ENCODE data around the gene NUCB1.
A peak's percentile ranks its signal among the peaks of the same experiment; 100 is the strongest.

Gene NUCB1

DNA sequence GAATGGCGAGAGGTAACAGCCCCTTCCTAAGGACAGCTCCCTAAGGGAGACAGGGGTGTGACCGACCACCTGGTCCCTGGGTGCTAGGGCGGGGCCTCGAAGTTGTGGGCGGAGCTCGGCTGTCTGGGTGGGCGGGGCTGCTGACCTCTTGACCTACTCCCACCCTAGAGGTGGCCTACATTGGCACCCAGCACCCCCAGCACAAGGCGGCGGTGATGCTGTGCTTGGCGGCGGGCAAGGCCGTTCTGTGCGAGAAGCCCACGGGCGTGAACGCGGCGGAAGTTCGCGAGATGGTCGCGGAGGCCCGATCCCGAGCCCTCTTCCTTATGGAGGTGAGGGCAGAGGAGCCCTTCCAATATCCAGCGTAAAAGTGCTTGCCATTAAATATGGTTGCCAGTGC, 35.8 kb downstream of the NUCB1 start:
- DNase-seq (ENCODE audit: low read depth): no peak

DNA sequence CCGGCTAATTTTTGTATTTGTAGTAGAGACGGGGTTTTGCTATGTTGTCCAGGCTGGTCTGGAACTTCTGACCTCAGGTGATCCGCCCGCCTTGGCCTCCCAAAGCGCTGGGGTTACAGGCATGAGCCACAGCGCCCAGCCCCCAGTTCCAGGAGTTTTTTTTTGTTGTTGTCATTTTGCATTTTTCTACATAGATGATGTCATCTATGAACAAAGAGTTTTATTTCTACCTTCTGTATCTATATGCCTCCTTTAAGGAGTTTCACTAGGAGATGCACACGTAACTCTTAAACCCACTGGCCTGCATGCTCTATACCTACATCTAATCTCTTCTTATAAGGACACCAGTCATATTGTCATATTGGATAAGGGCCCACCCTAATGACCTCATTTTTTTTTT, 38.1 kb downstream of the NUCB1 start:
- no peak for DNase-seq (ENCODE audit: low read depth)

DNA sequence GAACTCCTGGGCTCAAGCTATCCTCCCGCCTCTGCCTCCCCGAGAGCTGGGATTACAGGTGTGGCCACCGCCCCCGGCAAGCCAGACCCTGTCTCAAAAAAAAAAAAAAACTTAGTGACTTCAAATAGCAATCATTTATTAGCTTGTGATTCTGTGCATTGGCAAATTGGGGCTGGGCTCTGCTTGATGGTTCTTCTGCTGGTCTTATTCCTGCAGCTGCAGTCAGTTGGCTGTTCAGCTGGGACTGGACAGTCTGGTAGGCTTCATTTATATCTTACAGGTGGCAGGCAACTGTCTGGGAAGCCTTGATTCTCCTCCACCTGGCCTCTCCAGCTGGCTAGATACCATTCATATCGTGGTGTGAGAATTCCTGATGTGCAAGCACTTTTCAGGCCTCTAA, 40.8 kb downstream of the NUCB1 start:
- no peak for DNase-seq (ENCODE audit: low read depth)

DNA sequence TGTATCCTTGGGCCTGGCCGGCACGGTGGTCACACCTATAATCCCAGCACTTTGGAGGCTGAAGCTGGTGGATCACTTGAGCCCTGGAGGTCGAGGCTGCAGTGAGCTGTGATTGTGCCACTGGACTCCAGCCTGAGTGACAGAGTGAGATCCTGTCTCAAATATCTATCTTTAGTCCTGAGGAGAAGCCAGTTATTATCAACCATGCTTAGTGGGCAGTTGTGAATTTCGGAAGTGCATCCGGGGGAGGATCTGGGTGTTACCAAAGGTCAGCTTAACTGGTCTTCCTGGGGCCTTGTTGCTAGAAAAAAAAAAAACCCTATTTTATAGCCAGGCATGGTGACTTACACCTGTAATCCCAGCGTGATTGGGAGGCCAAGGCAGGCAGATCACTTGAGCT, 43.0 kb downstream of the NUCB1 start:
- no peak for DNase-seq (ENCODE audit: low read depth)

GRCh38 chr19:48945415-48945814, 45.3 kb downstream of the NUCB1 start:
- no peak for DNase-seq (ENCODE audit: low read depth)

GRCh38 chr19:48945817-48946216, 45.7 kb downstream of the NUCB1 start:
- DNase-seq (ENCODE audit: low read depth): no peak

GRCh38 chr19:48946463-48947257, 46.5 kb downstream of the NUCB1 start:
- no peak for DNase-seq (ENCODE audit: low read depth)

DNA sequence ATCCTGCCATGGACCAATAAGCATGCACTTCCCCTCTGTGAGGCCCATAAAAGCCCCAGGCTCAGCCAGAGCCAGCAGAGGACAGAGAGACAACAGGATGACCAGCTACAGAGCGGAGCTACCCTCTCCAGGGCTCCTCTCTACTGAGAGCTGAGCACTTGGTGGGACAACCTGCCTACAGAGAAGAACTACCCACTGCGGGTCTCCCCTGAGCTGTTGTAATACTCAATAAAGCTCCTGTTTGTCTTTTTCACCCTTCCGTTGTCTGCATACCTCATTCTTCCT, 47.1 kb downstream of the NUCB1 start:
- DNase-seq (ENCODE audit: low read depth): no peak

DNA sequence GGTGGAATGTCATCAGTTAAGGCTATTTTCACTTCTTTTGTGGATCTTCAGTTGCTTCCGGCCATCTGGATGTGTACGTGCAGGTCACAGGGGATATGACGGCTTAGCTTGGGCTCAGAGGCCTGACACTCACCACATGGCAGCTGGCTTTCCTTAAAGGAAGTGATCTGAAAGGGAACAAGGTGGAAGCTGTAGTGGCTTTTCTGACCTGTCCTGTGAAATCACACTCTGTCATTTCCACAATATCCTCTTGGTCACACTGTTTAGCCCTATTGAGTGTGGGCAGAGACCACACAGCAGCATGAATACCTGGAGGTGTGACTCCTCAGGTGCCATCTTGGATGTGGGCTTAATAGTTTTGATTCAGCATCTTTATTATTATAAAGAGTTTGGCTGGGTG, 50.0 kb downstream of the NUCB1 start:
- no peak for DNase-seq (ENCODE audit: low read depth)

GRCh38 chr19:48950830-48951519, 50.9 kb downstream of the NUCB1 start:
- no peak for DNase-seq (ENCODE audit: low read depth)

- no peak for DNase-seq (ENCODE audit: low read depth)
These were observed 53.0 kb downstream of the NUCB1 start for GRCh38 chr19:48953141-48953540.

DNA sequence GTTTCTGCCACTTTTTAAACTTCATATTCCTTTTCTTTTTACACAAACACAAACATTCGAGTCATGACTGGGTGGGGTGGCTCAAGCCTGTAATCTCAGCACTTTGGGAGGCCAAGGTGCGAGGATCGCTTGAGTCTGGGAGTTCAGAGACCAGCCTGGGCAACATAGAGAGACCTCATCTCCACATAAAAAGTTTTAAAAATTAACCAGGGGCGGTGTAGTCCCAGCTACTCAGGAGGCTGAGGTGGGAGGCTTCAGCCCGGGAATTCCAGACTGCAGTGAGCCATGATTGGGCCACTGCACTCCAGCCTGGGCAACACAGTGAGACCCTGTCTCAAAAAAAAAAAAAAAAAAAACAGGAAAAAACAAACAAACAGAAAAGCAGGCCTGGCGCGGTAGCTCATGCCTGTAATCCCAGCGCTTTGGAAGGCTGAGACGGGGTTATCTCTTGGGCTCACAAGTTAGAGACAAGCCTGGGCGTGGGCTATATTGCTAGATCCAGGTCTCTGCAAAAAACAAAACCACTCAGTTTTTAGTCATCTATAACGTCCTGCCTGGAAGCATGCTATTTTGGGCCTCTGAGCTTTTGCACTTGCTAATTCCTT, 54.0 kb downstream of the NUCB1 start:
- no peak for DNase-seq (ENCODE audit: low read depth)

- peak; percentile 91 for DNase-seq (ENCODE audit: low read depth)
These were observed 54.6 kb downstream of the NUCB1 start, which contains the start of gene BAX for GRCh38 chr19:48954595-48955307. BAX (plus strand) TSS chr19:48954875; CDS start chr19:48954929, 54 bp downstream.

DNA sequence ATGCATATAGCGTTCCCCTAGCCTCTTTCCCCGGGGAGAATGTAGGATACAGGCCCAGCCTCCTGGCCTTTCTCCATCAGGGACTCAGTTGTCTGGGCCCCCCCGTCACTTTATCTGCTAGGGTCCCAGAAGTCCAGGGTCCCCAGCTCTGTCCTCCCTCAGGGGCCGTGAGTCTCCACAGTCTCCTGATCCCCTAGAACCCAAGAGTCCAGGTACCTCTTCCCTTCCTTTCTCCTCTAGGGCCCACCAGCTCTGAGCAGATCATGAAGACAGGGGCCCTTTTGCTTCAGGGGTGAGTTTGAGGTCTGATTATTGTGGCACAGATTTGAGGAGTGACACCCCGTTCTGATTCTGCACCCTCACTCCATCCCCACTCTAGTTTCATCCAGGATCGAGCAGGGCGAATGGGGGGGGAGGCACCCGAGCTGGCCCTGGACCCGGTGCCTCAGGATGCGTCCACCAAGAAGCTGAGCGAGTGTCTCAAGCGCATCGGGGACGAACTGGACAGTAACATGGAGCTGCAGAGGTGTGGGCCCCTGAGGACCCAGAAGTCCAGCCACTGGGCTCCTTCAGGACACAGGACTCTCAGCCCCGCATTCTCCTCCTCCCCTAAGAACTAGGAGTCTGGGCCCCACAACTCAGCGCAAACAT, 55.3 kb downstream of the NUCB1 start:
- DNase-seq (ENCODE audit: low read depth): no peak

- no peak for DNase-seq (ENCODE audit: low read depth)
These were observed 57.9 kb downstream of the NUCB1 start for GRCh38 chr19:48958006-48958405.

GRCh38 chr19:48959341-48960239, 59.5 kb downstream of the NUCB1 start:
- DNase-seq (ENCODE audit: low read depth): no peak

DNA sequence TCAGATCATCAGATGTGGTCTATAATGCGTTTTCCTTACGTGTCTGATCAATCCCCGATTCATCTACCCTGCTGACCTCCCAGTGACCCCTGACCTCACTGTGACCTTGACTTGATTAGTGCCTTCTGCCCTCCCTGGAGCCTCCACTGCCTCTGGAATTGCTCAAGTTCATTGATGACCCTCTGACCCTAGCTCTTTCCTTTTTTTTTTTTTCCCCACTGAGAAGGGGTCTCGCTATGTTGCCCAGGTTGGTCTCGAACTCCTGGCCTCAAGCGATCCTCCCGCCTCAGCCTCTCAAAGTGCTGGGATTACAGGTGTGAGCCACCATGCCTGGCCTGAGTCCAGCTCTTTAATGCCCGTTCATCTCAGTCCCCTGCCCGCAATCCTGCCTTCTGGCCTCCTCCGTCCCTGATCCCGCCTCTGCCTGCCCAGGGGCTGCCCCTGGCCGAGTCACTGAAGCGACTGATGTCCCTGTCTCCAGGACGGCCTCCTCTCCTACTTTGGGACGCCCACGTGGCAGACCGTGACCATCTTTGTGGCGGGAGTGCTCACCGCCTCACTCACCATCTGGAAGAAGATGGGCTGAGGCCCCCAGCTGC, 61.0 kb downstream of the NUCB1 start:
- no peak for DNase-seq (ENCODE audit: low read depth)

DNA sequence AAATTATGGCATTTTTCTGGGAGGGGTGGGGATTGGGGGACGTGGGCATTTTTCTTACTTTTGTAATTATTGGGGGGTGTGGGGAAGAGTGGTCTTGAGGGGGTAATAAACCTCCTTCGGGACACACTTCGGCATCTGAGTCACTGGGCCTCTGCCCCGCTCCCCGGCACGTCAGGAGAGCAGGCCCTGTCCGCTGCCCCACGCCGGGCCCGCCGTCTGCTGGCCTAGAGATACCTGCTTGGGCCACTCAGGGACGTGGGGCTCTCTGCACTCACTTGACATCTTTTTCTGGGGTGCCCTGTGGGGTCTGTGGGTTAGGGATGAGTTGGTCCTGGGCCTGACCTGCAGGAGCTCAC, 61.5 kb downstream of the NUCB1 start:
- DNase-seq (ENCODE audit: low read depth): no peak

- no peak for DNase-seq (ENCODE audit: low read depth)
These were observed 62.1 kb downstream of the NUCB1 start for GRCh38 chr19:48962029-48962848.

DNA sequence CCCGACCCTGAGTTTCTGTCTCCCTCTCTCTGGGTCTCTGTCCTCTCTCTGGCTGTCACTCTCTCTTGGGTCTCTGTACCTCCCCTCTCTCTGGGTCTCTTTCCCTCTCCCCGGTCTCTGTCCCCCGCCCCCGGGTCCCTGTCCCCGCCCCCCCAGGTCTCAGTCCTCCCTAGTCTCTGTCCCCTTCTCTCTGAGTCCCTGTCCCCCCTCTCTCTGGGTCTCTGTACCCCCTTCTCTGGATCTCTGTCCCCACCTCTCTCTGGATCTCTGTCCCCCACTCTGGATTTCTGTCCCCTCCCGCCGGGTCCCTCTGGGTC, 62.7 kb downstream of the NUCB1 start:
- DNase-seq (ENCODE audit: low read depth): no peak

All from stromal cell of bone marrow (primary cell).